ENCODE measurements around the gene NEK8.

- TF ChIP-seq, protein P1, sequence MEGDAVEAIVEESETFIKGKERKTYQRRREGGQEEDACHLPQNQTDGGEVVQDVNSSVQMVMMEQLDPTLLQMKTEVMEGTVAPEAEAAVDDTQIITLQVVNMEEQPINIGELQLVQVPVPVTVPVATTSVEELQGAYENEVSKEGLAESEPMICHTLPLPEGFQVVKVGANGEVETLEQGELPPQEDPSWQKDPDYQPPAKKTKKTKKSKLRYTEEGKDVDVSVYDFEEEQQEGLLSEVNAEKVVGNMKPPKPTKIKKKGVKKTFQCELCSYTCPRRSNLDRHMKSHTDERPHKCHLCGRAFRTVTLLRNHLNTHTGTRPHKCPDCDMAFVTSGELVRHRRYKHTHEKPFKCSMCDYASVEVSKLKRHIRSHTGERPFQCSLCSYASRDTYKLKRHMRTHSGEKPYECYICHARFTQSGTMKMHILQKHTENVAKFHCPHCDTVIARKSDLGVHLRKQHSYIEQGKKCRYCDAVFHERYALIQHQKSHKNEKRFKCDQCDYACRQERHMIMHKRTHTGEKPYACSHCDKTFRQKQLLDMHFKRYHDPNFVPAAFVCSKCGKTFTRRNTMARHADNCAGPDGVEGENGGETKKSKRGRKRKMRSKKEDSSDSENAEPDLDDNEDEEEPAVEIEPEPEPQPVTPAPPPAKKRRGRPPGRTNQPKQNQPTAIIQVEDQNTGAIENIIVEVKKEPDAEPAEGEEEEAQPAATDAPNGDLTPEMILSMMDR (IDR thresholded peaks at IDR 0.05) = no peak
- TF ChIP-seq POLR2A (IDR thresholded peaks at IDR 0.05) = no peak
- TF ChIP-seq POLR2AphosphoS5 (IDR thresholded peaks at IDR 0.05) = no peak
These were observed 10.1 kb upstream of the NEK8 start for GRCh38 chr17:28718333-28719020.

Data from upper lobe of left lung (tissue), 4 donors.